Bronchus fibroblast of lung (primary cell): Measurements from ENCODE around the gene GTPBP4. TPM values are rescaled to one million over a fixed set of nuclear protein-coding genes. Genes with fewer than 3 reads are reported as not detected.

Source experiments
- total RNA-seq: library from RNA; depleted of rRNA; stranded (reverse); fragments of >200 nt; gene quantifications from 2 replicates; pipeline ENCODE4 v1.2.3, GENCODE V29; 2015

Gene GTPBP4
- 22.6 and 31.1 TPM in 2 replicates for total RNA-seq

DNA sequence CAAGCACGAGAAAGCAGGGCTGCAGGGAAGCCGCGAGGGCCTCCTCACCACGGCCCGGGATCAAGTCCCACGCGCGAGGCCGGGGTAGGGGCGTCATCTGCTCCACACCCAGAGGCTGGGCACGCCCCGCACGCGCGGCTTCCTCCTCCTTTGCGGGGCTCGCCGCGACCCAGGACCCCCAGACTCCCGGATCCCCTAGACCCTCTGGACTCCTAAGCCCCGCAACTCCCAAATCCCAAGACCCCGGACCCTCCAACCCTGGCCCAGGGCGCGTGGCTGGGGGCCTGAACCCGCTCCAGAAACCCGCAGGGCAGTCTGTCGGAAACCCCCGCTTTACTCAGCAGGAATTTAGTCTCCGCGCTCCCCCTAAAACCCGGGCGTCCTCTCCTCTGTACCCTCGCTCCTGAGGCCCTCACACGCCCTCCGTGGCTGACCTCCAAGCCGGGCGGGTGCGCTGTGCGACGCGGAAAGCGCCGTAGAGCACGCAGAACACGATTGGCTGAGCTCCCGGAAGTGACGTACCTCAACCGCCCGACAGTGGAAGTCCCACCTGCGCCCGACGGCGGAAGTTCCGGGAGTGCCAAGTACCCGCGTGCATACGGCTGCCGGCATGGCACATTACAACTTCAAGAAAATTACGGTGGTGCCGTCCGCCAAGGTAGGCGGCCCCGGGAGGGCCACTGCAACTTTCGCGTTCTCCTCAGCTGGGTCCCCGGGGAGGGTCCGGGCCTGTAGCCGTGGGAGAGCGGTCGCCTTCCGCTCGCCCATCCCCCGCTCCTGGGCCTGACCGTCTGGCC, at the start of gene GTPBP4:
Gene GTPBP4, plus strand, starts transcription at position 565 of the 797 bp plus-strand sequence. Its CDS starts 46 bp downstream, at position 611.

DNA sequence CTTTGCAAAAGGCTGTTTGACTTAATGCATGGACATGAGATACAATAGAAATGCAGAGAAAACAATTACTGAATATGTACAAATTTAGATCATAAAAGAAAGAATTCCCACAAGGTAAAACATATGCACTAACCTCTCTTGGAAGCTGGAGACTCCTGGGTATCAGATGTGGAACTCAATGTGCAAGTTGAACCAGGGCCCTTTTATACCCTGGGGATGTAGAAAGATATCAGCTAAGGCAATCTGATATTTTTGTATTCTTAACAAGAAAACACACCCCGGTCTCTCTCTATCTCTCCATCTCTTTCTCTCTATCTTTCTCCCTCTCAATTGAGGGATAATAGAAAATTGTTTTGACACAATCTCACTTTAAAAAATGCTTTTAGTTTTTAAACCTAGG, 37.4 kb downstream of the GTPBP4 start, which contains the start of gene IDI2:
Gene IDI2, minus strand, starts transcription at position 177 of the 400 bp plus-strand sequence. CDS start 1,136 bp downstream, outside the sequence.

DNA sequence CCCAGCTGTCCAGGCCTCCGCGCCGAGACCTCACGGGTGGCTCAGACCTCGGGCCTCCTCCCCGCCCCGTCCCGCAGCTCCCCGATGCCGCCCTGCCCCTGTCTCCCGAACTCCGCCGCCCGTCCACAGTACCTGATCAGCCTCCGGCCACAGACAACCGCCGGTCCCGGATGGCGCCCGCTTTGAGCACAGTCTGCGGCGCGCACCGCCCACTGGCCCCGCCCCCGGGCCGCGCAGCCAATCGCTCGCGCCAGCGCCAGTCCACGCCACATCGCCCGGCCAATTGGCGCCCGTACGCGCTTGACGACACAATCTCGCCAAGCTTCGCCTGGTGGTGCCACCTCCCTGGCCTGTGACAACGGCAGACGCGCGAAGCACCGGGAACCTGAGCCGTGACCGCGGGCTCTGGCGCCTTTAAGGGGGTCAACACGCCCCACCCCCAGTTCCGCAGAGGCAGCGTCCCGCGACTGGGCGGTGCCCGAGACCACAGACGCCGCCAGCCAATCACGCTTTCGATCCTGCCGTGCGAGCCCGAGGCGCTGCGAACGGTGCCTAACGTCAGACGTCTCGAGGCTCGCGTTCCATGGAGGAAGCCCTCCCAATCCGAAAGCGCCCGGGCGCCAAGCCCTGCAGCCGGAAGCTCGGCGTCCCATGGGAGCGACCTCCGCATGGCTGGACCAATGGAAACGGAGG, 60.6 kb downstream of the GTPBP4 start, which contains the start of gene IDI1:
Gene IDI1, minus strand, starts transcription at position 388 of the 693 bp plus-strand sequence. Its CDS starts 116 bp downstream, at position 272.

DNA sequence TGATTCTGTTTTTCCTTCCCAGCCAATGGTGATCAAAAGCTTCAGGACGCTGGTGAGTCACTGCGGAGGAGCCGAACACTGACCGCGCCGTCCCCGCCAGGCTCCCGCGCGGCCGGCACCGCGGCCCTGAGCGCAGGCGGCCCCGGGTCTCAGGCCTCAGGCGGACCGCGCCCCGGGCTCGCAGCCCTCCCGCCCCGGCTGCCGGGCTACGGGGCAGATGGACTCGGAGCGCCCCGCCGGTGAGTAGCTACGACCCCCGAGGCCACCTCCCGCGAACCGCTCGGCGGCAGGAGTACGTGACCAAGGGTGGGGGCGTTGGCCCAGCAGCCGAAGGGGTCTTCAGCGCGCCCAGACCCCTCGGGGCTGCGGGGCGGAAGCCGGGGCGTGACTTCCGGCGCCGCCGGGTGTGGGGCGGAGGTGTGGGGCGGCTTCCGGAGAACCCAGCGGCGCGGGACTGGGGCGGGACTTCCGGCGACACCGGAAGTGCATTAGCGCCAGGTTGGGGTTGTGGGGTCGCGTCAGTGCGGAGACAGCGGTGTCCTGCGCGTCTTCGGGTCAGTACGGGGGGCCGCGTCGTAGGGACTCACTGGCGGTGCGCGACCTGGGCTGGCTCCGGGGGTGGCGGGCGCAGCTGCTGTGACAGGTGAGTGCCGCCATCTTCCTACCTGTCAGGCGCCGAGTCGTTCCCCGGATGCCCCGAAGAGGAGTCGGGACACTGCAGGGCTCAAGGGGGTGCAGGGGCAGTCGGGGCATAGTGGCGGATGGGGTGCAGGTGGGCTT, 68.3 kb downstream of the GTPBP4 start, which contains the start of gene WDR37:
Gene WDR37, plus strand, starts transcription at position 60 of the 780 bp plus-strand sequence. CDS start 15,771 bp downstream, outside the sequence.

Other genes starting within 250 kb of the GTPBP4 start
- 24.4 and 29.1 TPM in 2 replicates for gene LARP4B, start 56.7 kb upstream of the GTPBP4 start, total RNA-seq
- not detected in 2 replicates for gene IDI2, start 37.4 kb downstream of the GTPBP4 start, total RNA-seq
- gene IDI1, start 60.7 kb downstream of the GTPBP4 start, total RNA-seq = 212 and 247 TPM in 2 replicates
- 10.1 and 10.6 TPM in 2 replicates for gene WDR37, start 68.0 kb downstream of the GTPBP4 start, total RNA-seq